GM12878 (cell line): ENCODE results near the gene AGK. TPM values are rescaled to one million over a fixed set of nuclear protein-coding genes. Genes with fewer than 3 reads are reported as not detected.

Source experiments
- BCL11A ChIP-seq: IDR thresholded peaks from 2 replicates; pipeline ENCODE4 v1.6.1; 2011; ENCODE audit warnings: low read depth, low read length
- CBX3 ChIP-seq: fragments of 200-600 bp; sonication (generic); IDR thresholded peaks from 2 replicates; pipeline ENCODE4 v1.6.1; 2016; ENCODE audit warnings: low read depth, borderline replicate concordance
- CHD2 ChIP-seq: IDR thresholded peaks from 2 replicates; pipeline ENCODE4 v1.6.1; 2011; ENCODE audit warnings: low read depth, low read length, improper control_type of control experiment, borderline replicate concordance
- EGR1 ChIP-seq, 2 experiments: IDR thresholded peaks; 1 replicate in 1 of 2; 2 replicates in 1 of 2; pipeline ENCODE4 v1.6.1; 2011 to 2012; ENCODE audit warnings: low read depth in 2 of 2, low read length in 2 of 2, borderline replicate concordance in 1 of 2, mild to moderate bottlenecking in 1 of 2, moderate library complexity in 1 of 2
- ETV6 ChIP-seq, 2 experiments: fragments of 450-650 bp in 1 of 2; IDR thresholded peaks in 1 of 2; conservative IDR thresholded peaks in 1 of 2; 2 replicates each; pipeline ENCODE4 v1.6.1; 2014; ENCODE audit warnings: antibody characterized with exemption in 1 of 2, borderline replicate concordance in 1 of 2, low read depth in 1 of 2, mild to moderate bottlenecking in 1 of 2, moderate library complexity in 1 of 2
- EZH2 ChIP-seq: IDR thresholded peaks from 2 replicates; pipeline ENCODE4 v1.6.1; 2012; ENCODE audit warnings: low read depth, mild to moderate bottlenecking, control low read depth, inconsistent platforms, low read length, borderline replicate concordance; ENCODE audit not compliant: control insufficient read depth
- GATAD2B ChIP-seq: fragments of 450-650 bp; conservative IDR thresholded peaks from 2 replicates; pipeline ENCODE4 v1.6.1; 2017; ENCODE audit warnings: low read depth, mild to moderate bottlenecking, moderate library complexity
- HCFC1 ChIP-seq: fragments of 150-350 bp; IDR thresholded peaks from 2 replicates; pipeline ENCODE4 v1.6.1; 2014; ENCODE audit warnings: low read length
- JUNB ChIP-seq: IDR thresholded peaks from 2 replicates; pipeline ENCODE4 v1.6.1; 2016; ENCODE audit warnings: antibody characterized with exemption, mild to moderate bottlenecking
- JUND ChIP-seq: IDR thresholded peaks from 2 replicates; pipeline ENCODE4 v1.6.1; 2012; ENCODE audit warnings: low read depth, mild to moderate bottlenecking, low read length, improper control_type of control experiment, moderate library complexity
- LARP7 ChIP-seq: fragments of 450-650 bp; IDR thresholded peaks from 2 replicates; pipeline ENCODE4 v1.6.1; 2017; ENCODE audit warnings: mild to moderate bottlenecking
- NFIC ChIP-seq: IDR thresholded peaks from 2 replicates; pipeline ENCODE4 v1.6.1; 2012; ENCODE audit warnings: low read depth, mild to moderate bottlenecking, inconsistent platforms, low read length, moderate library complexity
- NFXL1 ChIP-seq: fragments of 450-650 bp; IDR thresholded peaks from 2 replicates; pipeline ENCODE4 v1.6.1; 2017; ENCODE audit warnings: antibody characterized with exemption, mild to moderate bottlenecking, borderline replicate concordance
- NFYB ChIP-seq: IDR thresholded peaks from 2 replicates; pipeline ENCODE4 v1.6.1; 2011; ENCODE audit warnings: low read depth, mild to moderate bottlenecking, low read length, improper control_type of control experiment, moderate library complexity; ENCODE audit not compliant: insufficient read depth
- POLR2A ChIP-seq: IDR thresholded peaks from 2 replicates; pipeline ENCODE4 v1.6.1; 2011; ENCODE audit warnings: low read depth, mild to moderate bottlenecking, low read length
- POLR2AphosphoS5 ChIP-seq: IDR thresholded peaks from 2 replicates; pipeline ENCODE4 v1.6.1; 2011; ENCODE audit warnings: mild to moderate bottlenecking, low read length, inconsistent platforms
- POU2F2 ChIP-seq: IDR thresholded peaks from 3 replicates; pipeline ENCODE4 v1.6.1; 2011; ENCODE audit warnings: low read depth, mild to moderate bottlenecking, low read length, borderline replicate concordance
- RAD21 ChIP-seq: IDR thresholded peaks from 2 replicates; pipeline ENCODE4 v1.6.1; 2011; ENCODE audit warnings: mild to moderate bottlenecking, low read depth, low read length, moderate library complexity; ENCODE audit not compliant: insufficient read depth
- SMAD1 ChIP-seq: fragments of 450-650 bp; IDR thresholded peaks from 2 replicates; pipeline ENCODE4 v1.6.1; 2018; ENCODE audit warnings: mild to moderate bottlenecking, low read depth; ENCODE audit not compliant: partially characterized antibody
- ZSCAN29 ChIP-seq: fragments of 450-650 bp; IDR thresholded peaks from 2 replicates; pipeline ENCODE4 v1.6.1; 2017; ENCODE audit warnings: mild to moderate bottlenecking, moderate library complexity
- polyA plus RNA-seq, 11 experiments: library from polyadenylated mRNA; depleted of rRNA in 4 of 11; unstranded in 6 of 11; stranded (reverse) in 5 of 11; fragments of >200 nt; fragmentation: Nextera tagmentation in 4 of 11; fragmentation: Illumina TruSeq in 1 of 11; extraction: Ambion mirVana in 4 of 11; extraction: Trizol in 1 of 11; gene quantifications; 1 replicate in 1 of 11; 2 replicates in 10 of 11; pipeline versions ENCODE4 v1.2.1 to v1.2.3, GENCODE V29; 2011 to 2016; ENCODE audit warnings: inconsistent platforms in 2 of 11, missing spikeins in 2 of 11, low read depth in 1 of 11
- total RNA-seq, 4 experiments: library from RNA; depleted of rRNA in 3 of 4; stranded (reverse); fragments of >200 nt in 3 of 4; fragmentation: Illumina TruSeq in 1 of 4; extraction: Trizol in 1 of 4; gene quantifications; 2 replicates each; pipeline versions ENCODE4 v1.2.1 to v1.2.3, GENCODE V29; 2013 to 2021
- TF ChIP-seq, protein P1 (sequence below): fragments of 450-650 bp; IDR thresholded peaks from 2 replicates; pipeline ENCODE4 v1.6.1; 2017; ENCODE audit warnings: mild to moderate bottlenecking, low read depth, inconsistent platforms; ENCODE audit not compliant: poor library complexity, severe bottlenecking
- TF ChIP-seq, protein P2 (sequence below): IDR thresholded peaks from 2 replicates; pipeline ENCODE4 v1.6.1; 2011; ENCODE audit warnings: mild to moderate bottlenecking, low read depth, low read length, moderate library complexity; ENCODE audit not compliant: insufficient replicate concordance
- TF ChIP-seq, protein P3 (sequence below): fragments of 450-650 bp; formaldehyde crosslinking; IDR thresholded peaks from 2 replicates; pipeline ENCODE4 v1.5.0; 2022; ENCODE audit warnings: mild to moderate bottlenecking, missing genetic modification characterization
- TF ChIP-seq, protein P4 (sequence below): fragments of 450-650 bp; IDR thresholded peaks from 2 replicates; pipeline ENCODE4 v1.6.1; 2016; ENCODE audit warnings: mild to moderate bottlenecking

Gene AGK
- total and polyA plus RNA-seq, 10 of the 15 experiments (the other 5 are each of a cell fraction or from before 2014, with no cell fraction given): 32.5 to 85.6 (median 47.8) TPM

DNA sequence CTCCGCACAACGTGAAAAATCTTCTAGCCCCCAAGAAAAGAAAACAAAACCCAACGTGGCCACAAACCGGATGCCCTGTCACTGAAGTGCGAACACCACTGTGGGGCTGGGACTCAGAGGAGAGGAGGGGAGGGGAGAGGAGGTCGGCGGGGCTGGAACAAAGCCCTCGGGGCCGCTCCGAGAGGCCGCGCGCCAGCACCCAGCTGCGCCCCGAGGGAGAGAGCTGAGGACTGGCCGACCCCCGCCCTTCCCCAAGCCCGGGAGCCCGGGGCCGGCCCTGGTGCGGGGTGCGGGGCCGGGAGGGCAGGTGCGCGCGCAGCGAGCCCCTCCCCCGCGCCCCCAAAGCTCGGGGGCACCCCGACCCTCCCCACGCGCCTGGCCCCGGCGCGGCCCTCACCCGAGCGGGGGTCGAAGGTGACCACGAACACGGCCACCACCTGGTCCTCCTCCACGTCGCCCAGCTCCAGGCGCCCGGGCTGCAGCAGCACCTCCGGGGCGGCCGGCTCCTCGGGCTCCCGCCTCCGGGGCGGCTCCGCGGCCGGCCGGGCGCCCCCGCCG lies 150.4 kb downstream of the AGK start (continued):
- TF ChIP-seq NFIC (no peak), POLR2A (peak; percentile 74), EGR1 (IDR thresholded peaks at IDR 0.05; ENCODE audit: borderline replicate concordance in 1 of 2, low read depth in 2 of 2, low read length in 2 of 2) (no peak; a peak in 1 of 3 replicates), POU2F2 (no peak), LARP7 (no peak), JUNB (no peak), GATAD2B (peak; percentile 31), POLR2AphosphoS5 (peak; percentile 57; the same call in 1 of the 2 replicates), CBX3 (no peak), HCFC1 (no peak), NFYB (no peak), ETV6 (conservative IDR thresholded peaks at IDR 0.05 in 1 of 2, IDR thresholded peaks at IDR 0.05 in 1 of 2; ENCODE audit: borderline replicate concordance in 1 of 2, low read depth in 1 of 2) (no peak), EZH2 (no peak), NFXL1 (no peak), BCL11A (no peak), JUND (no peak), RAD21 (no peak), SMAD1 (no peak), ZSCAN29 (no peak), CHD2 (no peak)
- TF ChIP-seq, protein P1, sequence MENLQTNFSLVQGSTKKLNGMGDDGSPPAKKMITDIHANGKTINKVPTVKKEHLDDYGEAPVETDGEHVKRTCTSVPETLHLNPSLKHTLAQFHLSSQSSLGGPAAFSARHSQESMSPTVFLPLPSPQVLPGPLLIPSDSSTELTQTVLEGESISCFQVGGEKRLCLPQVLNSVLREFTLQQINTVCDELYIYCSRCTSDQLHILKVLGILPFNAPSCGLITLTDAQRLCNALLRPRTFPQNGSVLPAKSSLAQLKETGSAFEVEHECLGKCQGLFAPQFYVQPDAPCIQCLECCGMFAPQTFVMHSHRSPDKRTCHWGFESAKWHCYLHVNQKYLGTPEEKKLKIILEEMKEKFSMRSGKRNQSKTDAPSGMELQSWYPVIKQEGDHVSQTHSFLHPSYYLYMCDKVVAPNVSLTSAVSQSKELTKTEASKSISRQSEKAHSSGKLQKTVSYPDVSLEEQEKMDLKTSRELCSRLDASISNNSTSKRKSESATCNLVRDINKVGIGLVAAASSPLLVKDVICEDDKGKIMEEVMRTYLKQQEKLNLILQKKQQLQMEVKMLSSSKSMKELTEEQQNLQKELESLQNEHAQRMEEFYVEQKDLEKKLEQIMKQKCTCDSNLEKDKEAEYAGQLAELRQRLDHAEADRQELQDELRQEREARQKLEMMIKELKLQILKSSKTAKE: no peak
- TF ChIP-seq, protein P2, sequence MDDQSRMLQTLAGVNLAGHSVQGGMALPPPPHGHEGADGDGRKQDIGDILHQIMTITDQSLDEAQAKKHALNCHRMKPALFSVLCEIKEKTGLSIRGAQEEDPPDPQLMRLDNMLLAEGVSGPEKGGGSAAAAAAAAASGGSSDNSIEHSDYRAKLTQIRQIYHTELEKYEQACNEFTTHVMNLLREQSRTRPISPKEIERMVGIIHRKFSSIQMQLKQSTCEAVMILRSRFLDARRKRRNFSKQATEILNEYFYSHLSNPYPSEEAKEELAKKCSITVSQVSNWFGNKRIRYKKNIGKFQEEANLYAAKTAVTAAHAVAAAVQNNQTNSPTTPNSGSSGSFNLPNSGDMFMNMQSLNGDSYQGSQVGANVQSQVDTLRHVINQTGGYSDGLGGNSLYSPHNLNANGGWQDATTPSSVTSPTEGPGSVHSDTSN: no peak
- TF ChIP-seq, protein P3, sequence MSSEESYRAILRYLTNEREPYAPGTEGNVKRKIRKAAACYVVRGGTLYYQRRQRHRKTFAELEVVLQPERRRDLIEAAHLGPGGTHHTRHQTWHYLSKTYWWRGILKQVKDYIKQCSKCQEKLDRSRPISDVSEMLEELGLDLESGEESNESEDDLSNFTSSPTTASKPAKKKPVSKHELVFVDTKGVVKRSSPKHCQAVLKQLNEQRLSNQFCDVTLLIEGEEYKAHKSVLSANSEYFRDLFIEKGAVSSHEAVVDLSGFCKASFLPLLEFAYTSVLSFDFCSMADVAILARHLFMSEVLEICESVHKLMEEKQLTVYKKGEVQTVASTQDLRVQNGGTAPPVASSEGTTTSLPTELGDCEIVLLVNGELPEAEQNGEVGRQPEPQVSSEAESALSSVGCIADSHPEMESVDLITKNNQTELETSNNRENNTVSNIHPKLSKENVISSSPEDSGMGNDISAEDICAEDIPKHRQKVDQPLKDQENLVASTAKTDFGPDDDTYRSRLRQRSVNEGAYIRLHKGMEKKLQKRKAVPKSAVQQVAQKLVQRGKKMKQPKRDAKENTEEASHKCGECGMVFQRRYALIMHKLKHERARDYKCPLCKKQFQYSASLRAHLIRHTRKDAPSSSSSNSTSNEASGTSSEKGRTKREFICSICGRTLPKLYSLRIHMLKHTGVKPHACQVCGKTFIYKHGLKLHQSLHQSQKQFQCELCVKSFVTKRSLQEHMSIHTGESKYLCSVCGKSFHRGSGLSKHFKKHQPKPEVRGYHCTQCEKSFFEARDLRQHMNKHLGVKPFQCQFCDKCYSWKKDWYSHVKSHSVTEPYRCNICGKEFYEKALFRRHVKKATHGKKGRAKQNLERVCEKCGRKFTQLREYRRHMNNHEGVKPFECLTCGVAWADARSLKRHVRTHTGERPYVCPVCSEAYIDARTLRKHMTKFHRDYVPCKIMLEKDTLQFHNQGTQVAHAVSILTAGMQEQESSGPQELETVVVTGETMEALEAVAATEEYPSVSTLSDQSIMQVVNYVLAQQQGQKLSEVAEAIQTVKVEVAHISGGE (CRISPR knock-in tag): no peak
- TF ChIP-seq, protein P4, sequence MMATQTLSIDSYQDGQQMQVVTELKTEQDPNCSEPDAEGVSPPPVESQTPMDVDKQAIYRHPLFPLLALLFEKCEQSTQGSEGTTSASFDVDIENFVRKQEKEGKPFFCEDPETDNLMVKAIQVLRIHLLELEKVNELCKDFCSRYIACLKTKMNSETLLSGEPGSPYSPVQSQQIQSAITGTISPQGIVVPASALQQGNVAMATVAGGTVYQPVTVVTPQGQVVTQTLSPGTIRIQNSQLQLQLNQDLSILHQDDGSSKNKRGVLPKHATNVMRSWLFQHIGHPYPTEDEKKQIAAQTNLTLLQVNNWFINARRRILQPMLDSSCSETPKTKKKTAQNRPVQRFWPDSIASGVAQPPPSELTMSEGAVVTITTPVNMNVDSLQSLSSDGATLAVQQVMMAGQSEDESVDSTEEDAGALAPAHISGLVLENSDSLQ: 0 out of 2 replicates have a peak, but pooled peaks have one; percentile 10
